HepG2 (cell line): ENCODE measurements around the gene CD68. TPM values are rescaled to one million over a fixed set of nuclear protein-coding genes. Genes with fewer than 3 reads are reported as not detected.
A peak's percentile ranks its signal among the peaks of the same experiment; 100 is the strongest.

Experiments
- ATF7 ChIP-seq, 2 experiments: fragments of 450-650 bp in 1 of 2; sonication (generic) in 1 of 2; formaldehyde crosslinking in 1 of 2; IDR thresholded peaks; 2 replicates each; pipeline versions ENCODE4 v1.4.0 to v1.6.1; 2016 to 2020; ENCODE audit warnings: antibody characterized with exemption in 1 of 2, mild to moderate bottlenecking in 1 of 2, missing genetic modification reagents in 1 of 2
- ELF3 ChIP-seq: IDR thresholded peaks from 2 replicates; pipeline ENCODE4 v1.6.1; 2016; ENCODE audit warnings: missing genetic modification reagents, missing compliant biosample characterization
- ERF ChIP-seq: IDR thresholded peaks from 2 replicates; pipeline ENCODE4 v1.6.1; 2018; ENCODE audit warnings: missing biosample characterization, missing genetic modification reagents
- FLYWCH1 ChIP-seq: sonication (generic); formaldehyde crosslinking; IDR thresholded peaks from 2 replicates; pipeline ENCODE4 v1.8.1; 2023; ENCODE audit warnings: mild to moderate bottlenecking, missing genetic modification reagents
- HNF4G ChIP-seq, 2 experiments: sonication (generic) in 1 of 2; formaldehyde crosslinking in 1 of 2; IDR thresholded peaks; 2 replicates each; pipeline versions ENCODE4 v1.4.0 to v1.6.1; 2011 to 2020; ENCODE audit warnings: borderline replicate concordance in 2 of 2, low read depth in 2 of 2, mild to moderate bottlenecking in 2 of 2, low read length in 1 of 2, missing genetic modification reagents in 1 of 2, moderate library complexity in 1 of 2
- REST ChIP-seq, 2 experiments: IDR thresholded peaks; 2 replicates each; pipeline ENCODE4 v1.6.1; 2011 to 2012; ENCODE audit warnings: low read length in 2 of 2, borderline replicate concordance in 1 of 2, low read depth in 1 of 2, mild to moderate bottlenecking in 1 of 2, moderate library complexity in 1 of 2
- ZNF121 ChIP-seq: sonication (generic); formaldehyde crosslinking; IDR thresholded peaks from 2 replicates; pipeline ENCODE4 v1.5.0; 2020; ENCODE audit warnings: mild to moderate bottlenecking, missing genetic modification reagents
- ZNF407 ChIP-seq: sonication (generic); formaldehyde crosslinking; IDR thresholded peaks from one replicate; pipeline ENCODE4 v1.5.1; 2020; ENCODE audit warnings: mild to moderate bottlenecking, missing genetic modification reagents; ENCODE audit errors: not compliant biosample characterization
- ZNF414 ChIP-seq: sonication (generic); formaldehyde crosslinking; IDR thresholded peaks from 2 replicates; pipeline ENCODE4 v1.5.0; 2020; ENCODE audit warnings: missing genetic modification reagents
- ZNF547 ChIP-seq: sonication (generic); formaldehyde crosslinking; IDR thresholded peaks from 2 replicates; pipeline ENCODE4 v1.5.1; 2020; ENCODE audit warnings: mild to moderate bottlenecking, missing genetic modification reagents
- ZNF704 ChIP-seq: sonication (generic); formaldehyde crosslinking; IDR thresholded peaks from 2 replicates; pipeline ENCODE4 v1.8.1; 2023; ENCODE audit warnings: mild to moderate bottlenecking, inconsistent platforms, moderate library complexity, missing genetic modification reagents, borderline replicate concordance
- ZNF816 ChIP-seq: sonication (generic); formaldehyde crosslinking; IDR thresholded peaks from 2 replicates; pipeline ENCODE4 v1.8.0; 2022; ENCODE audit warnings: missing genetic modification reagents, mild to moderate bottlenecking, borderline replicate concordance
- polyA plus RNA-seq, 8 experiments: library from polyadenylated mRNA; depleted of rRNA in 3 of 8; stranded (reverse) in 7 of 8; unstranded in 1 of 8; fragments of >200 nt; fragmentation: Illumina TruSeq in 4 of 8; extraction: Trizol in 4 of 8; gene quantifications; 2 replicates each; pipeline versions ENCODE4 v1.2.1 to v1.2.3, GENCODE V29; 2011 to 2016; ENCODE audit warnings: low read depth in 4 of 8, missing spikeins in 1 of 8, mixed read lengths in 1 of 8; ENCODE audit not compliant: insufficient read depth in 1 of 8
- total RNA-seq, 5 experiments: library from RNA; depleted of rRNA; stranded (reverse); fragments of >200 nt; fragmentation: Illumina TruSeq; extraction: Trizol; gene quantifications; 2 replicates each; pipeline ENCODE4 v1.2.3, GENCODE V29; 2016; ENCODE audit warnings: low read depth in 1 of 5

The CD68 gene
- total and polyA plus RNA-seq, 2 of the 13 experiments (the other 11 are each of a cell fraction or from before 2014, with no cell fraction given), result 10.3 to 104 TPM

GRCh38 chr17:7579001-7579833 is at the start of gene CD68 (continued):
- TF ChIP-seq ZNF816 (no peak; the same call in 1 of the 2 replicates), REST (IDR thresholded peaks at IDR 0.05; ENCODE audit: borderline replicate concordance in 1 of 2, low read depth in 1 of 2, low read length in 2 of 2) (peak in 1 of 2 experiments; percentile 5; a peak in 1 of 4 replicates), HNF4G (IDR thresholded peaks at IDR 0.05; ENCODE audit: borderline replicate concordance, low read depth, low read length) (peak; percentile 15; the same call in 1 of the 2 replicates), HNF4G (CRISPR knock-in tag; IDR thresholded peaks at IDR 0.05; ENCODE audit: borderline replicate concordance, low read depth) (no peak; the same call in 1 of the 2 replicates), ATF7 (IDR thresholded peaks at IDR 0.05) (no peak), ATF7 (CRISPR knock-in tag; IDR thresholded peaks at IDR 0.05) (no peak), ZNF414 (CRISPR knock-in tag) (no peak), ELF3 (CRISPR knock-in tag) (peak; percentile 96), ZNF407 (CRISPR knock-in tag) (no peak), ZNF704 (CRISPR knock-in tag) (no peak), ERF (CRISPR knock-in tag) (peak; percentile 86), ZNF121 (CRISPR knock-in tag) (no peak), FLYWCH1 (CRISPR knock-in tag) (no peak), ZNF547 (peak; percentile 73; the same call in 1 of the 2 replicates)
